Stimulated activated CD4-positive, alpha-beta T cell treated with anti-CD3 and anti-CD28 coated beads, TNF-alpha, amount 100 ng/mL, for 48 hours (primary cell): ENCODE data around the gene TPCN2.

ENCODE experiments used
- DNase-seq, 3 donors: peaks; one replicate each; pipeline ENCODE4 v3.0.0-alpha.2; 2020; ENCODE audit warnings: low read depth in 3 of 3

The TPCN2 gene

GRCh38 chr11:69165775-69166174 lies 117.0 kb downstream of the TPCN2 start:
- no peak for DNase-seq

GRCh38 chr11:69166218-69167115 lies 117.7 kb downstream of the TPCN2 start:
- peak in 2 of 3 donors; percentile 37 to 44 for DNase-seq

- DNase-seq = no peak
Observed at GRCh38 chr11:69167130-69167915, 118.6 kb downstream of the TPCN2 start.

- DNase-seq = no peak
Observed at GRCh38 chr11:69167916-69168691, 119.4 kb downstream of the TPCN2 start.

- no peak for DNase-seq
Observed at GRCh38 chr11:69169479-69169878, 120.7 kb downstream of the TPCN2 start.

- no peak for DNase-seq
Observed at GRCh38 chr11:69170704-69171103, 122.0 kb downstream of the TPCN2 start.

DNA sequence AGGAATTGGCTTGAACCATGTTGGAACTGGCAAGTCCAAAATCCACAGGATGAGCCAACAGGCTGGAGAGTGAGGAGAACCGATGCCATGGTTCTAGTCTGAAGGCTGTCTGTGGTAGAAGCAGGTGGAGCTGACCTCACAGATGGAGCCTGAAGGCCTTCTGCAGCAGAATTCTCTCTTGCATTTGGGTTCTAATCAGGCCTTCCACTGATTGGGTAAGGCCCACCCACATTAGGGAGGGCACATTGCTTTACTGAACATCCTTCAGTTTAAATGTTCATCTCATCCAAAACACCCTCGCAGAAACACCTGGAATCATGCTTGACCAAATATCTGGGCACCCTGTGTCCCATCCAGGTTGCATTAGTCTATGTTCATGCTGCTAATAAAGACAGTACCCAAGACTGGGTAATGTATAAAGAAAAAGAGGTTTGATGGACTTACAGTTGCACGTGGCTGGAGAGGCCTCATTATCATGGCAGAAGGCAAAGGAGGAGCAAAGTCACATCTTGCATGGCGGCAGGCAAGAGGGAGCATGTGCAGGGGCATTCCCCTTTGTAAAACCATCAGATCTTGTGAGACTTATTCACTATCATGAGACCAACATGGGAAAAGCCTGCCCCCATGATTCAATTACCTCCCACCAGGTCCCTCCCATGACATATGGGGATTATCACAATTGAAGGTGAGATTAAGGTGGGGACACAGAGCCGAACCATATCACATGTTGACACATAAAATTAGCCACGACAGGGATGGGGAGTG lies 122.9 kb downstream of the TPCN2 start:
- no peak for DNase-seq

GRCh38 chr11:69172674-69173073 lies 123.9 kb downstream of the TPCN2 start:
- no peak for DNase-seq

DNA sequence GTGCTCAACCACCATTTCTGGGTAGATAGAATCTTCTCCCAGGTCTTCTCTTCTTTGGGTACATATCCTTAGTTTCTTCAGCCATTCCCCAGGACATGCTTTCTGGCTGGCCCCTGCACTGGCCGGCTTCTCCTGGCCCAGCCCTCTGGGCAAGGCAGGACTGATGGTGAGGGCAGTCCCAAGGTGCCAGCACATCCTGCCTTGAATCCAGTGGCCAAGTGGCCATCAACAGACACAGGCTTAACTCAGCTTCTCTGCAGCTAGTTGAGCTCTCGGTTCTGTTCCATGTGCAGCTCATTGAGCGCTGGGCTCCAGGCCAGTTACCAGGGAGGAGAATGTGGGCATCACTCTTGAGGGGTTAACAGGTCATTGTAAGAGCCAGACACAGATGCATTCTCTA lies 124.6 kb downstream of the TPCN2 start:
- no peak for DNase-seq

DNA sequence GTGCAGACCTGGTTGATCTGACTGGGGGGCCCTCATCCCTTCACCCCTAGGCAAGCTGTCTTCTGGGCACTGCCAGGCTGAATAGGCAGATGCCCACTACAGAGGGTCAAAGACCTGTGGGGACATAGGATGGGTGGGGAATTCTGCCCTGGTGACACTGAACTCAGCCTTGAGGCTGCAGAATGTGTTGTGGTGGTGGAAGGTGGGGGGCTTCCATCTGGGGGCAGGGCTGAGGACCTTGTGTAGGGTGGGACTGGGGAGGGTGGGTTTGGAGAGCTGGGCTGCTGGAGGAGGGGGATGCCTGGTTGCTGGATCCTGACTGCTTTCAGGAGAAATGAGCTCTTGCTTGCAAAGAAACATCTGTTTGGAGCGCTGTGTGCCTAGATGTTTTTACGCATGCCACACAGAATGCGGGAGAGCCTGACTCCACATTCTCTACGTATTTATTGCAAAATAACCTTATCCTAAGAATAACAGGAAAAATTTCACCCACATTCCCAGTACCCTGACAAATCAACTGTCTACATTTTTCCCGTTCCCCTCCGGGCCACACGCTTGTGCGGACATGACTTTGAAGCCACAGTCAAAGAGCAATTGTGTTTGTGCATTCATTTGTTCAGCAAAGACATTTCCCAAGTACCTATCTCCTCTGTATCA lies 125.3 kb downstream of the TPCN2 start:
- DNase-seq = no peak

GRCh38 chr11:69174841-69175240 lies 126.1 kb downstream of the TPCN2 start:
- no peak for DNase-seq

GRCh38 chr11:69178819-69179482 lies 130.2 kb downstream of the TPCN2 start:
- DNase-seq = no peak

DNA sequence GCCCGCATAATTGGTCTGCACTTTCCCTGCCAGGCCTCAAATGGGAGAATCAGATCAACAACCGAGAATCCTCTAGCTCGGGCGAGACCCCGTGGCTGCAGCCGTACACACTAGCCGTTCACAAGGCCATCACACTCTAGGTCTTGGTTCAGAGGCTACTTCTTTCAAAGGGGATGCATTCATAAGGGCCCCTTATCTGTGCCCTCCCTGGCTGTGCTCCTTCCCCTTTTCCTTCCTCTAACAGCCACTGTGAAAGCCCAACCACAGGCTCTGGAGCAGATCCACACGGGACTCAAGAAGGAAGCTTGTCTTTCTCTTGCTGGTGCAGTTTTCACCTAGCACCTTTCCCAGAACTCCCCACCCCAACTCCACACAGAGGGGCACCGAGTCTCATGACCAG lies 131.5 kb downstream of the TPCN2 start:
- DNase-seq = no peak

GRCh38 chr11:69180726-69181125 lies 132.0 kb downstream of the TPCN2 start:
- no peak for DNase-seq

DNA sequence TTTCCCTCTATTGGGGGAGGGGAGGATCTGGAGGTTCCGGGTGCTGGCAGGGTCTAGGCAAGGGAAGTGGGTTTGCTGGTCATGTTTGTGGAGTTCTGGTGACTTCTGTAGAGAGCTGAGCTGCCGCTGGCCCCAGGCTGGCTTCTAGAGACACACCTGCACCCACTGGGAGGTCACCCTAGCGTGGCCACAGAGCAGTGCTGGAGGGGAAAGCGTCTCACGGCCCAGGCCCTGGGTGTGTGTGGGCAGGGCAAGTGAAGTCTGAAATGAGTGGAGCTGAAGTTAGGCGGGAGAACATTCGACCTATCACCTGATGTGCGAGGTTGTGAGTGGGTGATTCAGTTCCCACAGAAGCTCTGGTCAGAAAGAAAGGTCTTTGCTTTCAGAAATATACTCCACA lies 134.9 kb downstream of the TPCN2 start:
- DNase-seq = no peak
